Muscle of leg (tissue), 11 donors: ENCODE measurements around the gene ODAD4. TPM values are rescaled to one million over a fixed set of nuclear protein-coding genes. Genes with fewer than 3 reads are reported as not detected.

Source experiments
- DNase-seq: peaks from one replicate; pipeline ENCODE4 v3.0.0; 2013
- H3K27ac ChIP-seq: one replicate; pipeline ENCODE4 v1.5.1; 2013; ENCODE audit warnings: mild to moderate bottlenecking, low read length, control low read depth
- H3K27me3 ChIP-seq: one replicate; pipeline ENCODE4 v1.6.1; 2013; ENCODE audit warnings: low read length; ENCODE audit not compliant: control insufficient read depth, insufficient read depth
- H3K36me3 ChIP-seq: one replicate; pipeline ENCODE4 v1.6.1; 2013; ENCODE audit warnings: low read length; ENCODE audit not compliant: control insufficient read depth, insufficient read depth
- H3K4me1 ChIP-seq: one replicate; pipeline ENCODE4 v1.6.1; 2013; ENCODE audit warnings: low read length; ENCODE audit not compliant: control insufficient read depth, insufficient read depth
- H3K4me3 ChIP-seq: one replicate; pipeline ENCODE4 v1.5.1; 2013; ENCODE audit warnings: low read length, control low read depth
- H3K9me3 ChIP-seq: replicated peaks from 2 replicates; pipeline ENCODE4 v1.6.1; 2013; ENCODE audit warnings: low read depth, low read length; ENCODE audit not compliant: control insufficient read depth
- WGBS: methylation state at CpG from one replicate; pipeline ENCODE4 v1.1.5; 2013; ENCODE audit warnings: missing lambda C conversion rate; ENCODE audit not compliant: insufficient coverage; 5-methylcytosine and 5-hydroxymethylcytosine counted together
- polyA plus RNA-seq, 8 donors: library from polyadenylated mRNA; unstranded; fragments of 120-200 nt; gene quantifications; one replicate each; pipeline versions ENCODE4 v1.2.1 to v1.2.3, GENCODE V29; 2013; ENCODE audit warnings: inconsistent platforms in 1 of 8, low replicate concordance in 1 of 8; ENCODE audit not compliant: insufficient read length in 8 of 8, insufficient read depth in 1 of 8
- total RNA-seq: library from RNA; stranded (reverse); fragments of 120-200 nt; gene quantifications from one replicate; pipeline ENCODE4 v1.2.4, GENCODE V29; 2013

The ODAD4 gene
- total and polyA plus RNA-seq, 9 donors, result 0.44 to 1.9 (median 0.95) TPM

GRCh38 chr17:41971721-41972523 lies 41.5 kb downstream of the ODAD4 start:
- Histone ChIP-seq H3K4me3 (no peak overlapping the region), H3K27ac (no peak overlapping the region), H3K27me3 (no peaks in the 10 kb centered on the region), H3K9me3 (no peaks in the 10 kb centered on the region), H3K36me3 (peaks cover 83% of the 10 kb centered on the region), H3K4me1 (peaks cover 34% of the 10 kb centered on the region)
- 85% methylated on average over 13 of the region's 18 CpGs for WGBS
- DNase-seq, result no peak

GRCh38 chr17:41972571-41973407 lies 42.4 kb downstream of the ODAD4 start:
- H3K4me3 ChIP-seq, result no peak overlapping the region
- peak overlapping the region; percentile 75 for H3K27ac ChIP-seq
- WGBS, result 65% methylated on average over 13 of the region's 22 CpGs
- peaks cover 90% of the 10 kb centered on the region for H3K36me3 ChIP-seq
- no peaks in the 10 kb centered on the region for H3K9me3 ChIP-seq
- no peak for DNase-seq
- H3K4me1 ChIP-seq, result peaks cover 27% of the 10 kb centered on the region
- H3K27me3 ChIP-seq, result no peaks in the 10 kb centered on the region

DNA sequence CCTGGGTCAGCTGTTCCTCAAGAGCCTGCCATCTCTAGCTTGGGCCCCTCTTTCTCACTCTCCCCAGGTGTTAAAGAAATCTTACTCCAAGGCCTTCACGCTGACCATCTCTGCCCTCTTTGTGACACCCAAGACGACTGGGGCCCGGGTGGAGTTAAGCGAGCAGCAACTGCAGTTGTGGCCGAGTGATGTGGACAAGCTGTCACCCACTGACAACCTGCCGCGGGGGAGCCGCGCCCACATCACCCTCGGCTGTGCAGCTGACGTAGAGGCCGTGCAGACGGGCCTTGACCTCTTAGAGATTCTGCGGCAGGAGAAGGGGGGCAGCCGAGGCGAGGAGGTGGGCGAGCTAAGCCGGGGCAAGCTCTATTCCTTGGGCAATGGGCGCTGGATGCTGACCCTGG lies 43.0 kb downstream of the ODAD4 start:
- Histone ChIP-seq H3K4me3 (no peak overlapping the region), H3K4me1 (peaks cover 24% of the 10 kb centered on the region), H3K27ac (peak overlapping the region; percentile 75), H3K36me3 (peaks cover 90% of the 10 kb centered on the region), H3K27me3 (no peaks in the 10 kb centered on the region), H3K9me3 (no peaks in the 10 kb centered on the region)
- 73% methylated on average over 19 of the region's 19 CpGs for WGBS
- DNase-seq, result no peak

DNA sequence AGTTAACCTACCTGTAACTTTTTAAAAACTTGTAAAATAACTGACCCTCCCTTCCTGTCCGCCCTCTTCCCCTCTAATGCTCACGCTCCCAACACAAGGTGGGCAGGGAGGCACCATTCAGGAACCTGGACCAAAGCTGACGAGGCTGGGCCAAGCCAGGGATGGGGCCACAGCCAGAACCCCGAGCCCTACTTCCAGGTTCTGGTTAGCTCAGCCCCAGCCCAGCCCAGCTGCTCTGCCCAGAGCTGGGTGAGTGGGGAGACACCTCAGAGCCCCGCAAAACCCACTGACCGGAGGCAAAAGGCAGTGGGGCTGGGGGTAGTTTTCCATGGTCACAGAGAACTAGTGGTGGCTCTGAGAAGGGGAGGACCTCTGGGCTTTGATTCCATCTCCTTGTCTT lies 43.6 kb downstream of the ODAD4 start:
- no peak for DNase-seq
- no peaks in the 10 kb centered on the region for H3K9me3 ChIP-seq
- H3K27me3 ChIP-seq, result no peaks in the 10 kb centered on the region
- H3K27ac ChIP-seq, result peak overlapping the region; percentile 75
- peaks cover 88% of the 10 kb centered on the region for H3K36me3 ChIP-seq
- 52% methylated on average over 4 of the region's 6 CpGs for WGBS
- no peak overlapping the region for H3K4me3 ChIP-seq
- H3K4me1 ChIP-seq, result peaks cover 22% of the 10 kb centered on the region

DNA sequence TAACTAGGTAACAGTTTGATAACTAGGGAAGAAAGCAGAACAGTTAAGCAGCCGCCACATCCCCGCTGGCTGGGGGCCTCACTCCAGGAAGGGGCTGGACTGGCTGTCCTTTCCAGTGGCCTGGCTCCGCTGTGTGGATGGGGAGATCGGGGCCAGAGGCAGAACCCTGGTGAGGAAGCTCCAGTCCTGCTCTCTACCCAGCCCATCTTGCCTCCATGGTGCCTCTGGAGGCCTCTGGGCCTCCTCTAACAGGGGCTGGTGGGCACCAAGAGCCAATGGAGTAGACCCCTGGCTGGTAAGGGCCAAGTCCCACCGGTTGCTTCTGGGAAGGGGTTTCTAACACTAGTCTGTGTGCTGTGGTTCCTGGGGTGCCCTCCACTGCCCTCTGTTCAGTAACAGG lies 44.2 kb downstream of the ODAD4 start:
- Histone ChIP-seq H3K36me3 (peaks cover 86% of the 10 kb centered on the region), H3K27me3 (no peaks in the 10 kb centered on the region), H3K27ac (no peak overlapping the region), H3K9me3 (no peaks in the 10 kb centered on the region), H3K4me3 (no peak overlapping the region), H3K4me1 (peaks cover 22% of the 10 kb centered on the region)
- DNase-seq, result no peak
- WGBS, result 87% methylated on average over 3 of the region's 5 CpGs

- Histone ChIP-seq H3K4me1 (peaks cover 22% of the 10 kb centered on the region), H3K36me3 (peaks cover 88% of the 10 kb centered on the region), H3K4me3 (no peak overlapping the region), H3K27ac (no peak overlapping the region), H3K27me3 (no peaks in the 10 kb centered on the region), H3K9me3 (no peaks in the 10 kb centered on the region)
- DNase-seq, result no peak
- WGBS, result 89% methylated on average over 6 of the region's 9 CpGs
These were observed 45.0 kb downstream of the ODAD4 start for GRCh38 chr17:41975099-41976083.

DNA sequence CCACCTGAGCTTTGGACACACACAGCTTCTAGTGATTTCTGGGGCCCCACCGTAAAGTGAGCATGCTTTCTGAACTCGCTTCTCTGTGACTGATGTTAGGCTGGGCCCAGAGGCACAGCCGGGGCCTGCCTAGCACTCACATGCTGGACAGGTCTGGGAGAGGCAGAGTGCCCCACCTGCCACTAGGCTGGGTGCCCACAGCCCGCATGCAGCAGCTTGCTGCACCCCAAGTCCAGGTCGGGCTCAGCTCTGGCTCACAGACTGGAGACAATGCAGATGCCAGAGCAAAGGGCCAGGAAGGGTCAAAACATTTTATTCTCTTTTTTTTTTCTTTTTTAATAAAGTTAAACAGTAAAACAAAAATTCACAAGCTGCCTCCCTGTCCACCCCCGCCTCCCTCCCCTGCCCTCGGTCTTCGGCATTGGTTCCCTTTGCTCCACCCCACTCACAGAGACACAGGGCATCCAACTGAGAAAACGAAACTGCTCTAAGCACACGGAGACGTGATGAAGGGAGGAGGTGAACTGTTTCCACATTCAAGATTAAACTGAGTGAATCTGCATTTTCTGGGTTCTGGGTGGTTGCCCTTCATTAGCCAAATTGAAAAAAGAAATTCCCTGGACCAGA lies 45.8 kb downstream of the ODAD4 start:
- 89% methylated on average over 4 of the region's 11 CpGs for whole genome bisulfite sequencing
- Histone ChIP-seq H3K4me3 (no peak overlapping the region), H3K27me3 (no peaks in the 10 kb centered on the region), H3K9me3 (no peaks in the 10 kb centered on the region), H3K27ac (no peak overlapping the region), H3K4me1 (peaks cover 18% of the 10 kb centered on the region), H3K36me3 (peaks cover 90% of the 10 kb centered on the region)
- no peak for DNase-seq

DNA sequence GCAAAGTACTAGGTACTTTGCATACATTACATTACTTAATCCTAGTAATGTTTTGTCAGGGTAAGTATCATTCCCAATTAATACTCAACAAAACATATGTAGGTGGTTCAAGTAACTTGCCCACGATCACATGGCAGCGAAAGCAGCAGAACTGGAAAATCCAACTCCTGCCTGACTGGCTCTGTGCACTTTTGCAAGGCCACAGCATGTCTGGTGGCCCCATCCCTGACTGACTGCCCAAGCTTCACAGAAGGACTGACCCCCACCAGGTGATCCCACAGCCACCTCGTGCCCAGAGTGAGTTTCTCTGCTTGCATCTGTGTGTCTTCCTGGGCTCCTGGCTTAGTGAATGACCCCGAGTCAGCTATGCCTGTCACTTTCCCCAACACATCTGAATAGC lies 47.6 kb downstream of the ODAD4 start:
- Histone ChIP-seq H3K9me3 (no peaks in the 10 kb centered on the region), H3K4me3 (no peak overlapping the region), H3K27me3 (no peaks in the 10 kb centered on the region), H3K36me3 (peaks cover 91% of the 10 kb centered on the region), H3K27ac (no peak overlapping the region), H3K4me1 (peaks cover 8% of the 10 kb centered on the region)
- no peak for DNase-seq
- 91% methylated on average over 4 of the region's 4 CpGs for WGBS

DNA sequence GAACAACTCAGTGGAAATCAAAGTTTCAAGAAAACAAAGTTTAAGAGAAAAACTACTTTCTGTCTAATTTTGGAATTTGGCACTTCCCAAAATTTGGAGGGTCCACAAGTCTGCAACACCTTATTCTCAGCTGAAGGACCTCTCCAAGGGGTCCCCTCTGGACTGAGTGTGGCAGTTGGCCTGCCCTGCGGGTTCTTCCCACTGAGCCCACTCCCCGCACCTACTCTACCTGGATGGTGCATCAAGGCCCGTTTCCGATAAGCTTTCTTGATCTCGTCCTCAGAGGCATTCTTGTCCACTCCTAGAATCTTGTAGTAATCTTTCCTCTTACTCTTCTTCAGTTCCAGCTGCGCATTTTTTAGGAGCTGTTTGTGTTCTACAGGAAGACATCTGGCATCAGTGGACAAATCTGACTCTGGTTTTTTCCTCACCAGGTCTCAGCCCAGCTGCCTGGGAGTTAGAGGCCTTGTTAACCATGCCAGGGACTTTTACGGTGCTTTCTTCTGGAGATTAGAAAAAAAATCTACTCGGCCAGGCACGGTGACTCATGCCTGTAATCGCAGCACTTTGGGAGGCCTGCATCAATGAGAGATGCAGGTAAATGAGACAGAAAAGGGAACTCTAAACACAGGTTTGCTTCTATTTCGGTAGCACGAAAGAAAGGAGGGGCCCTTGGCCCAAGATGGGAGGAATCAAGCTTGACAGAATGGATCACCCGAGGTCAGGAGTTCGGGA lies 51.8 kb downstream of the ODAD4 start:
- no peaks in the 10 kb centered on the region for H3K9me3 ChIP-seq
- 84% methylated on average over 12 of the region's 14 CpGs for WGBS
- H3K27ac ChIP-seq, result no peak overlapping the region
- no peak overlapping the region for H3K4me3 ChIP-seq
- DNase-seq, result no peak
- no peaks in the 10 kb centered on the region for H3K27me3 ChIP-seq
- H3K4me1 ChIP-seq, result peaks cover 4% of the 10 kb centered on the region
- H3K36me3 ChIP-seq, result peaks cover 84% of the 10 kb centered on the region
